ENCODE measurements around the gene LCN12.

Gene LCN12

DNA sequence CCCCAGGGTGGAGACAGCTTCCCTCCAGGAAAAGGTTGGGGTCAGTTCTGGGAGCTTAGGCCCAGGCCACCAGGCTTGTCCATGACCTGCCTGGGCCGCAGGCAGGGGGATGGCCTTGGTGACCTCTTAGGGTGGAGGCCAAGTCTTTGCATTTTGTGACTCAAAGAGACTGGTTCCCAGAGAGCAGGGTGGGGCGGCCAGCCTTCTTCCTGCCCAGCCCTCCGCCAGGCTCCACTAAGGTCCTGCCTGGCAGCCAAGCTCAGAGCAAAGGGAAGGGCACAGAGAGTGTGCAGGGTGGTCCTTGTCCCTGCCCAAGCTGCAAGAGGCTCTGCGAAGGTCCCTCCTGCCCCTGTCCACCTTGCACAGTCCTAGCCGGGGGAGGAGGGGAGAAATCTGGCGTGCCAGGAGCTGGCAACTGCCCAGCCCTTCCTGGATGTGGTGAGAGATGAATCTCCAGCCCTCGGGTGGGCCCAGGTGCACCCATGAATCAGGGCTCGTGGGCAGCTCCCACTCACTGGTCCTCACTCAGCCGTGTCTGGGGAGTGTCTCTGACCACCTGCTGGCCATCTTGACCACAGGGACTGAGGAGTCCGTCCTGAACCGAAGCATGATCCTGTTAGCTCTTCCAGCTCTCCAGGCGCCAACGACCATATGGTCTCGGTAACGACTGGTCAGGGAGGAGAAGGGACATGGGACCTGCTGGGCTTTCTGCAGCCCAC is 22.9 kb downstream of the LCN12 start:
- H3K4me1 Mint-ChIP-seq: no peaks in the 10 kb centered on the region
- no peaks in the 10 kb centered on the region for H3K27me3 Mint-ChIP-seq (ENCODE audit: low read depth)
- H3K4me3 Mint-ChIP-seq: peak overlapping the region in 1 of 3 experiments; percentile 47
- H3K9me3 Mint-ChIP-seq: no peaks in the 10 kb centered on the region
- TF ChIP-seq, protein P1, sequence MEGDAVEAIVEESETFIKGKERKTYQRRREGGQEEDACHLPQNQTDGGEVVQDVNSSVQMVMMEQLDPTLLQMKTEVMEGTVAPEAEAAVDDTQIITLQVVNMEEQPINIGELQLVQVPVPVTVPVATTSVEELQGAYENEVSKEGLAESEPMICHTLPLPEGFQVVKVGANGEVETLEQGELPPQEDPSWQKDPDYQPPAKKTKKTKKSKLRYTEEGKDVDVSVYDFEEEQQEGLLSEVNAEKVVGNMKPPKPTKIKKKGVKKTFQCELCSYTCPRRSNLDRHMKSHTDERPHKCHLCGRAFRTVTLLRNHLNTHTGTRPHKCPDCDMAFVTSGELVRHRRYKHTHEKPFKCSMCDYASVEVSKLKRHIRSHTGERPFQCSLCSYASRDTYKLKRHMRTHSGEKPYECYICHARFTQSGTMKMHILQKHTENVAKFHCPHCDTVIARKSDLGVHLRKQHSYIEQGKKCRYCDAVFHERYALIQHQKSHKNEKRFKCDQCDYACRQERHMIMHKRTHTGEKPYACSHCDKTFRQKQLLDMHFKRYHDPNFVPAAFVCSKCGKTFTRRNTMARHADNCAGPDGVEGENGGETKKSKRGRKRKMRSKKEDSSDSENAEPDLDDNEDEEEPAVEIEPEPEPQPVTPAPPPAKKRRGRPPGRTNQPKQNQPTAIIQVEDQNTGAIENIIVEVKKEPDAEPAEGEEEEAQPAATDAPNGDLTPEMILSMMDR (IDR thresholded peaks at IDR 0.05; ENCODE audit: unreplicated experiment in 3 of 3): no peak
- no peaks in the 10 kb centered on the region for H3K36me3 Mint-ChIP-seq (ENCODE audit: low read depth)
- H3K27ac Mint-ChIP-seq: no peak overlapping the region

DNA sequence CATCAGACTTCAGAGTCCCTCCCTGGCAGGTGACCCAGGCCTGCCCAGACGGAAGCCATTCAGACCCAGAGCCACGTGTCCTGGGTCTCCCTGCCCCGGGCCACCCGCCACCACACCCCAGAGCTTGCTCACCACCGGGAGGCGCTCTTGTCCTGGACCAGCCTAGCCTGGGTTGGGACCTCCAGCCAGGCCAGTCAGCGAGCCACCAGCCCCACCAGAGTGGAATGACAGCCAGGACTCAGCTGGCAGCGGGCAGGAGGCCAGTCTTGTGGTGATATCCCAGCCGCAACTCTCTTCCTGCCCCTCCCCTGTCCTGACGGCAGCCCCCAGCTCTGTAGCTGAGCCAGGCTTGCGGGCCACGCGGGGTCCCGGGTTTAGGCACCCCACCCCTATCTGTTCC is 23.6 kb downstream of the LCN12 start:
- Mint-ChIP-seq H3K36me3 (ENCODE audit: low read depth) (no peaks in the 10 kb centered on the region), H3K9me3 (no peaks in the 10 kb centered on the region), H3K4me1 (no peaks in the 10 kb centered on the region), H3K27ac (no peak overlapping the region), H3K4me3 (no peak overlapping the region), H3K27me3 (ENCODE audit: low read depth) (no peaks in the 10 kb centered on the region)
- TF ChIP-seq, protein P1 (IDR thresholded peaks at IDR 0.05; ENCODE audit: unreplicated experiment in 3 of 3): no peak

DNA sequence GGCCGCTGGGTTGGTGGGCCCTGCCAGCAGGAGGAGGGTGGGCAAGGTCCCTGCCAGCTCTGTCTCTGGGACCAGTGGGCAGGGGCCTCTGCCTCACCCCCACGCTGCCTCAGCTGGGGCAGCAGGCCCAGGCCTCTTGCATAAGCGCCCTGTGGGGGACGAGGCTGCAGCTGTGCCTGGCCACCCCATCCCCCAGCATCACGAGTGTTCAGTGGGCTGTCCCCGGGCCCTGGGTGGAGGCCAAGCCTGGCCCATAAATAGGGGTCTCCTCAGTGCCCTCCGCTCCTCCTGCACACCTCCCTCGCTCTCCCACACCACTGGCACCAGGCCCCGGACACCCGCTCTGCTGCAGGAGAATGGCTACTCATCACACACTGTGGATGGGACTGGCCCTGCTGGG is 25.1 kb downstream of the LCN12 start, which contains the start of gene PTGDS:
TSS of gene PTGDS (plus strand) at position 282 of the 400 bp plus-strand sequence. CDS start at position 357, 75 bp downstream.
- TF ChIP-seq, protein P1 (IDR thresholded peaks at IDR 0.05; ENCODE audit: unreplicated experiment in 3 of 3): no peak

DNA sequence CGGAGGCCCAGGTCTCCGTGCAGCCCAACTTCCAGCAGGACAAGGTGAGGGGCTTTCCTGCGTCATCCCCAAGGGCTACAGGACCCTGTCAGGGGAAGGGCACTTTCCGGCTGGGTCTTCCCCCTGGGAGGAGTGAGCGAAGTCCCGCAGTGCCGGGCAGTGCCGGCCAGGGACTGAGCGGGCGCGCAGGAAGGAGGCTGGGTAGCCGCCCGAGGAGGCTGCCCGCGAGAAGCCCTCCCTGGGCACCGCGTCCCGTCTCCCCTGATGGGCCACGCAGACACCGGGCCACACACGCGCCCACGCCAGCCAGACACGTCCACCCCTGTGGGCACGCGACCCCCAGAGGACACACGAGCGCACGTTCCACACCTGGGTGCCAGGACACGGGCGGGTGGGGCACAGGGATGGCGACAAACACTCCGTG is 25.6 kb downstream of the LCN12 start:
- TF ChIP-seq, protein P1 (IDR thresholded peaks at IDR 0.05; ENCODE audit: unreplicated experiment in 3 of 3): no peak
- no peaks in the 10 kb centered on the region for H3K9me3 Mint-ChIP-seq
- no peaks in the 10 kb centered on the region for H3K4me1 Mint-ChIP-seq
- H3K36me3 Mint-ChIP-seq (ENCODE audit: low read depth): no peaks in the 10 kb centered on the region
- peak overlapping the region; percentile 69 to 77 (median 70) for H3K4me3 Mint-ChIP-seq
- H3K27me3 Mint-ChIP-seq (ENCODE audit: low read depth): no peaks in the 10 kb centered on the region
- H3K27ac Mint-ChIP-seq: no peak overlapping the region

More for the DNA sequence above, 25.1 kb downstream of the LCN12 start, which contains the start of gene PTGDS:
- H3K4me3 Mint-ChIP-seq: peak within 1 kb of the TSS; percentile 69 to 77 (median 70)
- no peaks in the 10 kb centered on the region for H3K27me3 Mint-ChIP-seq (ENCODE audit: low read depth)
- peak within 1 kb of the TSS in 1 of 3 experiments; percentile 48 for H3K27ac Mint-ChIP-seq
- no peaks in the 10 kb centered on the region for H3K36me3 Mint-ChIP-seq (ENCODE audit: low read depth)
- H3K4me1 Mint-ChIP-seq: no peaks in the 10 kb centered on the region
- H3K9me3 Mint-ChIP-seq: no peaks in the 10 kb centered on the region

DNA sequence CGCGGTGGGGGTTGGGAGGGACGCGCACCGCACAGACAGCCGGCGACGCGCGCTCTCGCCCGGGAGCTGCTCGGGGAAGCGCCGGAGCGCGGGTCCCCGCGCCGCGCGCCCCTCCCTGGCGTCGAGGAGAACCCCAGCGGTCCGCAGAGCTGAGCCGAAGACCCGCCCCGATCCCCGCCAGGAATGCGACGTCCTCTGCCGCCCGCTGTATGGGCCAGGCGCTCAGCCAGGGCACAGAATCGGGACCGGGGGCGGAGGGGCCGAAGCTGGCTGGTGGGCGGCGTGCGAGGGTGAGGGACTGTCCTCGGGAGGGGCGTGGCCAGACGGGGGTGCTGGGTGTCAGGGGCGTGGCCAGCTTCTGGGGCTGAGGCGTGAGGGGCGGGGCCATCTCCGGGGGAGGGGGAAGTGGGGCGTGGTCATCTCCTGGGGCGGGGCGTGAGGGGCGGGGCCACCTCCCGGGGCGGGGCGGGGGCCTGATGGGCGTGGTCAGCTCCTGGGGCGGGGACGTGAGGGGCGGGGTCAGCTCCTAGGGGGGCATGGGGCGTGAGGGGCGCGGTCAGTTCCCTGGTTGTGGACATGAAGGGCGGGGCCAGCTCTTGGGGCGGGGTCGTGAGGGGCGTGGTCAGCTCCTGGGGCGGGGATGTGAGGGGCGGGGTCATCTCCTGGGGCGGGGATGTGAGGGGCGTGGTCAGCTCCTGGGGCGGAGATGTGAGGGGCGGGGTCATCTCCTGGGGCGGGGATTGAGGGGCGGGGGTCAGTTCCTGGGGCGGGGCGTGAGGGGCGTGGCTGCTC is 26.2 kb downstream of the LCN12 start:
- Mint-ChIP-seq H3K27me3 (ENCODE audit: low read depth) (no peaks in the 10 kb centered on the region), H3K27ac (no peak overlapping the region), H3K4me3 (peak overlapping the region in 1 of 3 experiments; percentile 23), H3K4me1 (no peaks in the 10 kb centered on the region), H3K36me3 (ENCODE audit: low read depth) (no peaks in the 10 kb centered on the region), H3K9me3 (no peaks in the 10 kb centered on the region)
- TF ChIP-seq, protein P1 (IDR thresholded peaks at IDR 0.05; ENCODE audit: unreplicated experiment in 3 of 3): no peak
